NB4 (cell line): ENCODE results near the gene KRTCAP2.

Experiments used
- CTCF ChIP-seq: IDR thresholded peaks from one replicate; pipeline ENCODE4 v1.5.1; 2012; ENCODE audit warnings: low read depth, low read length
- MAX ChIP-seq: IDR thresholded peaks from 2 replicates; pipeline ENCODE4 v1.6.1; 2011; ENCODE audit warnings: low read depth, low read length
- MYC ChIP-seq: IDR thresholded peaks from 2 replicates; pipeline ENCODE4 v1.6.1; 2011; ENCODE audit warnings: low read depth, low read length
- POLR2A ChIP-seq: IDR thresholded peaks from 2 replicates; pipeline ENCODE4 v1.6.1; 2011; ENCODE audit warnings: mild to moderate bottlenecking; ENCODE audit not compliant: insufficient read length; ENCODE audit errors: extremely low read depth

GRCh38 chr1:155219592-155220031 is 46.5 kb upstream of the KRTCAP2 start:
- no peak for TF ChIP-seq POLR2A
- no peak for TF ChIP-seq CTCF
- TF ChIP-seq MAX = peak; percentile 78
- peak; percentile 77 for TF ChIP-seq MYC
